GM21529 (cell line): ENCODE data around the gene SLC6A13.

Experiments used
- ATAC-seq: cut with Tn5 transposase; IDR thresholded peaks from one replicate; pipeline ENCODE4 v1.9.1; 2021; ENCODE audit not compliant: unreplicated experiment

Gene SLC6A13

DNA sequence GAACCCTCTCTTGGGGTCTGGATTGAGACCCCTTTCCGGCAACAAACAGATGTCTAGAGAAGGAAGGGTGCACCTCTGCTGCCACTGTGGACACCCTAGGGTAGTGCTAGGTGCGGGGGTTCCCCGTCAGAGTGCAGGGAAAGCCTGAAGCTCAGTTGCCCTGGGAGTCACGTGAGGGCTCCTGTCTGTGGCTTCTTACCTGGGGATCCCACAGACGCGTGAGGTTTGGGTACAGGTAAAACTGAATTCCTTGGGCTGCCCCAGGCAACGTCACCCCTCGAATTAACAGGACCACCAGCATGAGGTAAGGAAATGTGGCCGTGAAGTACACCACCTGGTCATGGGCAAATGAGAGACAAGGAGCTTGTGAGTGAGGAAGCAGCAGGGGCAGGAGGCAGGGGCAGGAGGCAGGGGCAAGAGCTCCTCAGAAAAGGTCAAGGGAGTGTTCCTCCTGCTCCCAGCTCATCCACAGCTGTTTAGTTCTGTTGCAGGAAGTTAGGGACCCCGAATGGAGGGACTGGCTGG lies 27.7 kb downstream of the SLC6A13 start:
- ATAC-seq: no peak

DNA sequence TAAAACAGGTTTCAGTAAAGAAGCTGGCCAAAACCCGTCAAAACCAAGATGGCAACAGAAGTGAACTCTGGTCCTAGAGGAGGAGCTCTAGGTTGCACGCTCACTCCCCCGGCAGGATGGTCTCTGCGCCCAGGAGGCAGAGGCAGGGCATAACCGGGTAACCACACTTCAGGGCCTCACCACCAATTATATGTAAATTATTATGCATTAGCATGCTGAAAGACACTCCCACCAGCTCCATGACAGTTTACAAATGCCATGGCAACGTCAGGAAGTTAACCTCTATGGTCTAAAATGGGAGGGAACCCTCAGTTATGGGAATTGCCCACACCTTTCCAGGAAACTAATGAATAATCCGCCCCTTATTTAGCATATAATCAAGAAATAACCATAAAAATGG lies 28.6 kb downstream of the SLC6A13 start:
- ATAC-seq: no peak

DNA sequence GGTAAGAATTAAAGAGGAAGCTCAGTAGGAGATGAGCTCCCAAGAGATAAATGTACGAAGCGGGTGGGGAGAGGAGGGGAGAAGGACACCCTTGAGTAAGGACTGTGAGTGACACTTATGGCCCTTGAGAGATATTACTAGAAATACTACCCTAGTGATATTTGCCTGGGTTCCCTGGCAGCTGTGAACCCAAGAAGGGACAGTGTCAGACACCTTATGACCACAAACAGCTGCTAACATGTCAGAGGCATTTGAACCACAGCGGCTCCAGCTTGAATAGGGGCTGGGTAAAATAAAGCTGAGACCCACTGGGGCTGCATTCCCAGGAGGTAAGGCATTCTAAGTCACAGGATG lies 29.0 kb downstream of the SLC6A13 start:
- ATAC-seq: no peak

DNA sequence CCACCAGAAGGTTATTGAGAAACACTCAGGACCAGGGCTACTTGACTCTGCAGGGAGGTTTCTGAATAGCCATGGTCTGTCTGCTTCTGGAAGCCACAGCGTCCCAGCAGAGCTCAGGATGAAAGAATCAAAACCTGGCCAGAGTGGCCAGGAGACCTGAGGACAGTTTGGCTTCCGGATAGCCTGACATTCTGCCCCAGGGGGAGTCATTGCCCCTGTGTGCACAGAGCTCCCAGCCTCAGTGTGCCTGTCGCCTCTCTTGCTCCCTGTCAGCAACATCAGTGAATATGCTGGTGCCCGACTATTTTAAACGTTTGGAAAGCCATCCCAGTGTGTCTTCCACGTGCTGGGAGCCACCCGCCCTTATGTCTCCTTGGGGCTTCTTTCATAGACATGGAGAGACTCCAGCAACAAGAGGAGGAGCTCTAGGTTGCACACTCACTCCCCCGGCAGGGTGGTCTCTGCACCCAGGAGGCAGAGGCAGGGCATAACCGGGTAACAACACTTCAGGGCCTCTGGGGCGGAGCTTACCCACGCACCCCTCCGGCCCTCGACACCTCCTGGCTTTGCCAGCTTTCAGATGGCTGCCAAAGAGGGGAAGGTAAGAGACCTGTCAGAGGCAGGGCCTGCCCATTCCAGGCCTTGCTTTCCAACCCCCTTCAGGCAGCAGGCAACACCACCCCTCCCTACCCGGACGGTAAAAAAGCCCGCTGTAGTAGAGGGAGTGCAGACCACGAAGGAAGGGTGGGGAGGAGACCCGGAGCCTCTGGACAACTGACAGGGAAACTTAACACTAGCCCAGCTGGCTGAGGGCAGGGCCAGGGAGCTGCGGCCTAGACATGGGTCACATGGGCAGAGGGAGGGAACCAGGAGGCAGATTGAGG lies 29.7 kb downstream of the SLC6A13 start:
- ATAC-seq: no peak

DNA sequence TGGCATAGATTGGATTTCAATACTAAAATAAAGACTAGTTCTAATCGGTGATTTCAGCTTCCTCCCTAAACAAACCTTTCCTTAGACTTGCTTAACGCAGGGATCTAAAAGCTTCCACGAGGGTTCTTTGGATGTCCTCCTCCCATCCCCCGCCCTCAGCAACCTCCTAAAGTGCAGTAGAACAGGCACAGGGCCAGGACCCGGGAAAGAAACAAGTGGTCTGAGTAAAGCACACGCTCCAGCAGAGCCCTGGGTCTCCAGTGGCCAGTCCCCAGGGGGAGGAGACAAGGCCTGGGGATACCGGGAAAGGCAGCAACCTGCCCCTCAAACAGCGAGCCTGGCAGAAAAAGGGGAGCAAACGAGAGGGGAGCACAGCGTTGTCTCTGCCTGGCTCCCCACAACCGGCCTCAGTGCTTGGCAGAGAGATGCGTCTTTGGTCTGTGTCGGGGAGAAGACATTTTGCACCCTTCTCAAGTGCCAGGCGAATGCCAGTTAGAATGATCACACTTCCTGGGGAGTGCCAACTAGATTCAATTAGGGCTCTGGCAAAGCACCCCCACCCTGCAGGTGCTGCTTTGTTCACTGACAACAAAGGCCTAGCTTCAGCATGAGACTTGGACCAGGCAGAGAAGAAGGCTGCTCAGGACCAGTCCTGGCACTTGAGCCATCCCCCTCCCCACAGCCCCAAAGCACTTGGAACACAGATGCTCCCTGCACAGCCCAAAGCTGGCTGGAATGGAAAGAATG lies 31.5 kb downstream of the SLC6A13 start:
- no peak for ATAC-seq

DNA sequence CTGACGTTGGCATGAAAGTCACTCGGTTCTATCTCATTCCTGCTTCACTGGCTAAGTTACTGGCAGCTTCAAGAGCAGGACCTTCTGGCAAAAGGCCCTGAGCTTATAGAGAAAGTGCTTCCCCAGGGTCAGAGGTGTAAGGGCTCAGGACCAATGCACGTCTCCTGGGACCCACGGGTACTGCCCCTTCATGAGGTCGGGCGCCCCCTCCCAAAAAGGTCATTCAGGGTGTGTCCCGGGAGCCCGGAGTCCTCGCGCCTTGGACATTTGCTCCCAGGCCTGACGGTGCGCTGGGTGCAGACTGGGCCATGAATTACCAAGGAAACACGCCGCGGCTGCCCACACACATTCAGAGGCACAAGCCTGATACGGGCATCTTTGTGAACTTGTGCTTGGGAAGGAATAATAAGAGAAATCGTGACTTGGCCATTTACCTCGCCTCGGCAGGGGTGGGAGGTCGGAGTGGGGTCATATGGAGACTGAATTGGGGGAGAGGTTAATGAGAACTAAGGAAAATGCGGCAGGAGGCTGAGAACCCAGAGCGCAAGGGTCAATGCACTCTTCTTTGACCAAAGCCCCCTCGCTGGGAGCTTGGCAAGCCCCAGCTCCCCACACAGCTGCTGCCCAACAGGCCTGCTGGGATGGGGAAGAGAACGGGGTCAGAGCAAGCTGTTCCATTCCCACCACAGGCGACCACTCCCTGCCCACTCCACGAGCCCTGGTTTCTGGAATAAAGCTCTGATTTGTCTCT lies 33.0 kb downstream of the SLC6A13 start:
- no peak for ATAC-seq

DNA sequence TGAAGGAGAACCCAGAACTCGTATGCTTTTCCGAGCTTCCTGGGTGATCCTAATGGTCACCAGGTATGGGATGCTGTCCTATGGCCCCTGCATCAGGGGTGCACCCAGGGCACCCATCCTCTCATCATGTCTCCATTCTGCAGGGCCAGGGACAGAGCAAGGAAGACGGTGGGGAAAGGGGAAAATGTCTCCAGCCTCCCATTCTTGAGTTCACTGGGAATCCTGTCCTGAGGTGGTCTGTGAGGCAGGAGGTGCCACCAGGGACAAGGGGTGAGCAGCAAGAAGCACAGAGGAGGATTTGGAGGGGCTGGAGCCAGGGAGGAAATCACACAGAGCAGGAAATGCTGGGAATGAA lies 33.8 kb downstream of the SLC6A13 start:
- no peak for ATAC-seq

DNA sequence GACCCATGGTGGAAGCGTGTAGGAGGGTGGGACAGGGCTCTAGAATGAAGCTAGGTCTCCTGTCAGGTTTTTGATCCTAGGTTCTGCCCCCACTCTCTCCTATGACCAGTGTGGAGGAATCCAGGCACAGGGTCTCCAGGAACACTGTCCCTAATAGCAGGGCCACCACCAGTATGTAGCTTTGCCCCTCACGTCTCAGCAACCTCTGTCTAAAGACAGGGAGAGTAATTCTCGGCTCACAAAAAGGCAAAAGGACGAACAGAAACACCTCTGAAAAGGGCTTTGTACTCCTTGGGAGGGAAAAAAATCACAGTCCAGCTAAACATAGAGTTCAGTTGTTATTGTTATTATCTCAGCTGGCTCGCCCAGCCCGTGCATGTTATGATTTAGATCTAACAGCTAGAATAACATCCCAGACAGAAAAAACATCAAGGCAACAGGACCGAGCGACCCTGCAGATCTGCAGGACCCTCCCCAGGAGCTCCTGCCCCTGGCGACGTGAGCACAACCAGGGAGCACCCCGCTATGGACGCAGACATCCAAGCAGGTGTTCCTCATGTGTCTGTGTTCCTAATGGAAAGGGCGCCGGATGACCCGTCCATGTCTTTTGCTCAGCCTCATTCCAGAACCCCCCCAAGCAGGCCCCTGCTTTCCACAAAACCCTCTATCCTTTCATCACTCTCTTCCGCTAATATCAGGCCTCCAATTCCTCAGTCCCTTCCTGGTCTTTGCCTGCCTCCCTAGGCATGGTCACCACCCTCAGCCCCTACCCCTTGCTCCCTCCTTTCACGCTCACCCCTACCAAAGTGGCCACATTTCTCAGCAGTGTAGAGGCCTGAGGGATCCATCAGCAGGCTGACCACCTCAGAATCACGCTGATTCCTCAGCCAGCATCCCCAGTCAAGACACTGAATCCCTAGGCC lies 34.5 kb downstream of the SLC6A13 start:
- no peak for ATAC-seq

DNA sequence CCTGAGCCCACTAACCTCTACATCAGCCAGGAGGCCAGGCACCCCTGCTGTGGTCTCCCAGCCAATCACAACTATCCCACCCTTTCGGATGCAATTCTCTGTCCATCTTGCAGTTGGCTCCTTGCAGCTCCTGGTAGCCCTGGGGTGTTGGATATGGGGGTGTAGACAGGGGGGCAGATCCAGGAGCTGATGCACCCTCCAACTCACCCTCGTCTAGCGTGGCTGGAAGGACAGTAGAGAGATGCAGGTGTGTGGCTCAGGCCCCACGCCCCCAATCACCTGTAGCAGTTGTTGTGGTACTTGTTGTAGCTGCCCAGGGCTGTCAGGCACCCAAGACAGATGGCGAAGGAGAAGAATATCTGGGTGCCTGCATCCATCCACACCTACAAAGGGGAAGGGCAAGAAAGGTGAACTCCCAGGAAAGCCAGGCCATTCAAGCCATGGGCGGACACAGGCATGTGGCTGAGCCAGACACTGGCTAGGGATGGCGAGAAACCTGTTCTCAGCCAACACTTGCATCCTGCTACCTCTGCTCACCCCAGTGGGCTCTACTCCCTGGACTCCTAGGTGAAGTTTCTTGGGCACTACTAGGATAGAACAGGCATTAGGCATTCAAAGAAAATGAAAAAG lies 35.2 kb downstream of the SLC6A13 start:
- no peak for ATAC-seq

DNA sequence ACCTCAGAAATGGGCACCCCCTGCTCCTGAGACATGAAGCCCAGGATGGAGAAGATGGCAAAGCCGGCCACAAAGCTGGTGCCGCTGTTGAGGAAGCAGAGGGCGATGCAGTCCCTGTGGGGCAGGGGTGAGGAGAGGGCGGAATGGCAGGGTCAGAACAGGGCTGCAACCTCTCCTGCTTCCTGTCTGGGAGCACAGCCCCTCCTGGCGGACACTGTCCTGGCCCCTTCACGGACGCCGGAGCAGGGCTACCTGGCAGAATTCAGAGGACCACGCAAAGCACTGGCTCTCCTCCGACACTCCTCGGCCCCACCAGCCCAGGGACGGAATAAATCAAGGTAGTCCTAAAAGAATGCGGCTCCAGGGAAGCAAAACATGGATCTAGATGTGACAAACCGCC lies 36.2 kb downstream of the SLC6A13 start:
- no peak for ATAC-seq

DNA sequence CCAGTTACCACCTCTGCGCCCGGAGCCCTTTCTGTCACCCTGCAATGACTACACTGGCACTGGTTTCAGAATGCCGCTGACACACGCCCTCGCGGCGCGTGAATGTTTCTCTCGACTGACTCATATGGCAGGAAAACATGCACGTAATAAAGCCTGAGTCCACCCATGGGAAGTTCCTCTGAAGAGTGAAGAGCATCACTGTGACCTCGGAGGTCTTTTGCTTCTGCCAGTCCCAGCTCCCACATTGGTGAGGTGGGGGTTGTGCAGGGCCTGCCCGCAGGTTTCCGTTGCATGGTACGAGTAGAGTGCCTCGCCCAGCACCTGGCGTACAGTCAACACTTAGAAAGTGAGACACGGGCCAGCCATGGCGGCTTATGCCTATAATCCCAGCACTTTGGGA lies 37.6 kb downstream of the SLC6A13 start:
- ATAC-seq: no peak

DNA sequence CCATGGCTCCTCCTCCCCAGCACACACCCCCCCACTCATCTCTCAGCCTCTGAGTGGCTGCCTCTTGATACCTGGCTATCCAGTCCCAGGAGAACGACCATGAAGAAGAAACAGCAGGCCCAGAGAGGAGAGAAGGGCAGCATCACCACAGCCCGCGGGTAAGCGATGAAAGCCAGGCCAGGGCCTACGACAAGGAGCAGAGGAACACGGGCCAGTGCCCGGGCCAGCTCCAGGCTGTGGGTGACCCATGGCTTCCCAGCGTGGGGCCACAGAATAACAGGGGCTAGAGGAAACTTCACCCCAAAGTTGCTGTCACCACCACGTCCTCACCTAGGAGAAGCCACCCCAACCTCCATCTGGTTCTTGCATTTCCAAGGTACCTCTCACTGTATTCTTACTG lies 38.3 kb downstream of the SLC6A13 start:
- no peak for ATAC-seq

DNA sequence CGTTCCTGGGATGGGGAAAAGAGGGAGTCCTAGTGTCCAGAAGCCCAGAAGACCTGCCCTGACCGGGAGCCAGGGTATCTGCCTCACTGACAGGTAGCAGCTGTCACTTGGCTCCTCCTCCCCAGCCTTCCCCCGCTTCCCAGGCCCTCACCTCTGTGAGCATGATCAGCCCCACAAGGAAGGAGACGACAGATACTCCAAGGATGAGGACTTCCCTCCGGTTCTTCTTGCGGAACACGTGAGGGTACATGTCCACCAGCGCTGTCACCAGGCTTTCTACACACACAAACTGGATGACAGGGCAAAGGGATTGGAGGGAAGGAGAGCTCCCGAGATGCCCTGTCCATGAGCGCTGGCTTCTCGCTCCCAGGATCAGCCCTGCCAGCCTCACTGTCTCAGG lies 38.8 kb downstream of the SLC6A13 start:
- ATAC-seq: no peak

DNA sequence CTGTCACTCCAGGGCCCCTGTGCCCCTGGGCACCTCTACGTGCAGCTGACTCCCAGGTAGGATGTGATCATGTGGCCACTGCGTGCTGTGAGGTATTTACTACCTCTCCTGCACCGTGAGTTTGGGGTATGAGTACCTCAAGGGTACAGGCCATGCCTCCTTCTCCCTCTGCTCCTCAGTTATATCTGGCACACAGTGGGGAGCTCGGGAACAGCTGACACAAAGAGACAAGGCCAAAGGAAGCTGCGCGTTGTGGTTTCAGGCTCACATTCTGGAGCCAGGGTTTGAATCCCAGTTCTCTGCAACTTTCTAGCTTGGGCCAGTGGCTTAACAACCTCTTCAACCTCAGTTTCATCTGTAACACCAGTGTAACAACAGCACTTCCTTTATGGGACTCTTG lies 40.9 kb downstream of the SLC6A13 start:
- ATAC-seq: no peak

DNA sequence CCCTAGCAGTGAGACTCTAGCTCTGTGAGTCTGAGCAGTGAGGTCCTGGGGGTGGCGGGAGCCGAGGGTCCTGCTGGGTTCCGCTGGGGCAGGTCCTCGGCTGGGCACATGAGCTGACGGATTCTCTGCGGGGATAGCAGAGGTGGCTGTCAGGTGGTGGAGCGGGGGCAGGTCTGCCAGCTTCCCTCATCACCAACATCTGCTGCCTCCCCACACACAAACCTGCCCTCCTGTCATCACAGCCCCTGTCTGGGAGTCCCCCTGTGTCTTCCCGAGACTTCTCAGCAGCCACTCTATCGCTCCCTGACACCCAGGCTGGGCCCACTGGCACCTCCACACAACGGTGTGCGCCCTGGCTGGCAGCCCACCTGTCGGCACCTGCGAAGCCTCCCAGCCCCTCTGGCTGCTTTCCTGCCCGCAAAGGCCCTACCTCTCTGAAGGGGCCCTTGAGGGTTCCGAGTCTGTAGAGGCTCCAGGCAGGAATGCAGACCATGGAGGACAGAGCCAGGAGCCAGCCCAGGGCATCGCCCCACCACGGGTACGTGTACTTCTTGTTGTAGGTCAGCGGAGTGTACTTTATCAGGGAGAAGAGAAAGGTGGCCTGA lies 41.6 kb downstream of the SLC6A13 start:
- ATAC-seq: no peak

DNA sequence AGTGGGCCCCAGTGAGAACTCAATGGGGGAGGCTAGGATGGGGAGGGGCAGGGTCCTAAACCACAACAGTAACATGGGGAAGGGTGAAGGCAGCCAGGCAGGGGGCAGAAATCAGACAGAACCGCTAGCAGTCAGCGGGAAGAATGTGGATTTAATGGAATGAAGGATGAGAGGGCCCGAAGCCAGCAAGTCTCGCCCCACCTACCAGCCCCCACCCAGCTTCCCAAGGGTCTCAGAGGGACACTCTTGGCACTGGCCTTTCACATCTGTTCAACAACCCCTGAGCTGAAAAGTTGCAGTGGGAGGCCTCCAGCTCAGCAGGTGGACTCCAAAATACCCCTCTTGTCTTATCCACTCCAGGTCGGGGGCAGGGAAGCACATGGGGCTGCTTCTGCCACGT lies 42.1 kb downstream of the SLC6A13 start:
- ATAC-seq: no peak

DNA sequence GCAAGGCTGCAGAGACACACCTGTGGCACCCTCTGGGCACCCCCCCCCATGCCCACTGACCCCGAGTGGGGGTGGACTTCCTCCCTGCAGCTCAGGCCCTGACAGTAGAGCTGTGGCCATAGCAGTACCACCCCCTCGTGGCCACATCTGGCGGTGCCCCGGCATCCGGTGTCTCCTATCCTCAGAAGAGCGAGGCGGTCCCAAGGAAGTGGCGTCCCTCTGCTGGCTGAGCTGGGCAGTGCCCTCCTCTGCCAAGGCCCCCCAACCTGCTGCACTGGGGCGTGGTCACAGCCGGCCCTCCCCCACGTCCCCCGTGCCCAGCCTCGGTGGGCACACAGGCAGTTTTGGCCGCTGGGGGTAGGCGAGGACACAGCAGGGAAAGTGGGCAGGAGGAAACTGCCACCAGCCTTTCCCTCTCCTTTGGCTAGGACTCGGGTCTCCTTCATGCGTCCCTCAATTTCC lies 42.7 kb downstream of the SLC6A13 start:
- peak; percentile 85 for ATAC-seq

DNA sequence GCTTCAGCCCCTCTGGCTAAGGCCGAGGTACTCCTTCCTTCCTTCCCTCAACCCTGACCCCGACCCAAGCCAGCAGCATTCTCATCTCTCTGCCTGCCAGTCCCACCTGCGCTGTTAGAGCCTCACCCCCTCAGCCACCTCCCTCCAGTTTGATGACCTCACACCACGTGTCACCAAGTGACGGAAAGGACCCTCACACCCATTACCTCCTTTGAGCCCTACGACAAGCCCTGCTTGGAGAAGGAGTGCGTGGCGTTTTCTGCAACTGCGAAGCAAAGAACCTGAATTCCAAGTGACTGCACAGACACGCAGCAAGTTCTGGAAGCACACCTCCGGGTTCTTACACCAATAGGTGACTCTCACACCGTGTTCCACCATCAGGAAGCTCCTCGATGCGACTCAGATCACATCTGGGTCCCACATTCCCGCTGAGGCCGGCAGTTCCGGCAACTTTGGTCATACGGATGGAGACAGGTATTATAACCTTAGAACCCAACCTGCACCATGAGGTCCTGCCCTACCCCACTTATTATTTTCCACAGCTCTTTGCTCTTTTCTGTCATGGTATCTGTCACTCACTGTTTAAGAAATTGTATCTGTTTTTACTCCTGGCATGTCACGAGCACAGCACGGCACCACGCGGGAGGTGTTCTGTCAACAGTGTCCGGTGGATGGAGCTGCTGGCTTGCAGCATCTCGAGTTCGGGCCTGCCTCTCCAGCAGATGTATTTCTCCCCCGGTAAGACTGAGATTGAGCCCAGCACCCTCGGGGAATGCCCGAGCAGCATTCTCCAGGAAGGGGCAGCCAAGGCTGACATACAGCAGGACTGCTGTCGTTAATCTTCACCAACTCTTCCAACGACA lies 43.7 kb downstream of the SLC6A13 start:
- ATAC-seq: no peak

DNA sequence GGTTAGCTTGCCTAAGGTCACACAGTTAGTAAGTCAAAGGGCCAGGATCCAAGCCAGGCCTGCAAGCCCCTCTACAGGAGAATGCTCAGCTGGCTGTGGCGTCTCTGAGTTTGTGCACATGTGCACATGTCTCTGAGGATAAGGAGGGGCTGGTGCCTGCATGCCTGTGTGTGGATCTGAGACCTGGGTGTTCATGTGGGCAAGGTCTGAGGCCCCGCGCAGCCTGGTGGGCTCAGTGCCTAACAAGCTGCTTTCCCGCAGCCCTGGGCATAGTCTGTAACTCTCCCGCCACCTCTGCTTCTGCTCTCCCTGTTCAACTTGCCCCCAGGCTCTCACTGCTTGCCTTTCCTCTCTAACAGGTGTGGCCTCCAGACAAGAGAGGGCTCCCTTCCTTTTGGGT lies 44.4 kb downstream of the SLC6A13 start:
- no peak for ATAC-seq
